ENCODE data around the gene ZCCHC17.

Gene ZCCHC17

GRCh38 chr1:31308036-31308435 is 11.2 kb downstream of the ZCCHC17 start:
- no peak for DNase-seq

- DNase-seq: no peak
These were observed 13.4 kb downstream of the ZCCHC17 start for GRCh38 chr1:31310198-31310597.

- DNase-seq: no peak
These were observed 19.1 kb downstream of the ZCCHC17 start for GRCh38 chr1:31315902-31316301.

GRCh38 chr1:31318146-31318545 is 21.3 kb downstream of the ZCCHC17 start:
- no peak for DNase-seq

GRCh38 chr1:31324093-31324492 is 27.3 kb downstream of the ZCCHC17 start:
- DNase-seq: no peak

GRCh38 chr1:31324992-31325391 is 28.2 kb downstream of the ZCCHC17 start:
- DNase-seq: no peak

- no peak for DNase-seq
These were observed 29.6 kb downstream of the ZCCHC17 start for GRCh38 chr1:31326461-31326860.

GRCh38 chr1:31327381-31327780 is 30.5 kb downstream of the ZCCHC17 start:
- no peak for DNase-seq

- DNase-seq: peak; percentile 30
These were observed 38.2 kb downstream of the ZCCHC17 start for GRCh38 chr1:31335007-31335406.

GRCh38 chr1:31336687-31337467 is 40.0 kb downstream of the ZCCHC17 start:
- DNase-seq: no peak

- DNase-seq: no peak
These were observed 47.7 kb downstream of the ZCCHC17 start for GRCh38 chr1:31344503-31344902.

- no peak for DNase-seq
These were observed 48.8 kb downstream of the ZCCHC17 start for GRCh38 chr1:31345635-31346034.

- DNase-seq: no peak
These were observed 50.0 kb downstream of the ZCCHC17 start for GRCh38 chr1:31346785-31347184.

GRCh38 chr1:31348449-31348848 is 51.6 kb downstream of the ZCCHC17 start:
- DNase-seq: no peak

- no peak for DNase-seq
These were observed 57.5 kb downstream of the ZCCHC17 start for GRCh38 chr1:31354283-31354682.

- no peak for DNase-seq
These were observed 59.6 kb downstream of the ZCCHC17 start for GRCh38 chr1:31356427-31356826.

- DNase-seq: no peak
These were observed 64.8 kb downstream of the ZCCHC17 start for GRCh38 chr1:31361607-31362006.

- no peak for DNase-seq
These were observed 65.2 kb downstream of the ZCCHC17 start for GRCh38 chr1:31362032-31362431.

- no peak for DNase-seq
These were observed 67.9 kb downstream of the ZCCHC17 start for GRCh38 chr1:31364561-31365250.

GRCh38 chr1:31366796-31367195 is 70.0 kb downstream of the ZCCHC17 start:
- no peak for DNase-seq

GRCh38 chr1:31368611-31369107 is 71.8 kb downstream of the ZCCHC17 start:
- no peak for DNase-seq

- DNase-seq: no peak
These were observed 73.2 kb downstream of the ZCCHC17 start for GRCh38 chr1:31370021-31370420.

GRCh38 chr1:31370565-31370964 is 73.7 kb downstream of the ZCCHC17 start:
- DNase-seq: no peak

Measured in CD4-positive, alpha-beta T cell treated with Interleukin-17A for 1 hour (primary cell).